GM19025 (cell line): Measurements from ENCODE around the gene MEAF6.
A peak's percentile ranks its signal among the peaks of the same experiment; 100 is the strongest.

Experiments
- ATAC-seq: cut with Tn5 transposase; IDR thresholded peaks from one replicate; pipeline ENCODE4 v1.9.1; 2021; ENCODE audit warnings: mild to moderate bottlenecking, low read depth, moderate library complexity; ENCODE audit not compliant: unreplicated experiment

The MEAF6 gene

GRCh38 chr1:37485902-37486679 is 28.5 kb downstream of the MEAF6 start:
- no peak for ATAC-seq

- ATAC-seq = no peak
These were observed 30.1 kb downstream of the MEAF6 start for GRCh38 chr1:37484325-37485051.

- ATAC-seq = no peak
These were observed 30.8 kb downstream of the MEAF6 start for GRCh38 chr1:37483785-37484184.

DNA sequence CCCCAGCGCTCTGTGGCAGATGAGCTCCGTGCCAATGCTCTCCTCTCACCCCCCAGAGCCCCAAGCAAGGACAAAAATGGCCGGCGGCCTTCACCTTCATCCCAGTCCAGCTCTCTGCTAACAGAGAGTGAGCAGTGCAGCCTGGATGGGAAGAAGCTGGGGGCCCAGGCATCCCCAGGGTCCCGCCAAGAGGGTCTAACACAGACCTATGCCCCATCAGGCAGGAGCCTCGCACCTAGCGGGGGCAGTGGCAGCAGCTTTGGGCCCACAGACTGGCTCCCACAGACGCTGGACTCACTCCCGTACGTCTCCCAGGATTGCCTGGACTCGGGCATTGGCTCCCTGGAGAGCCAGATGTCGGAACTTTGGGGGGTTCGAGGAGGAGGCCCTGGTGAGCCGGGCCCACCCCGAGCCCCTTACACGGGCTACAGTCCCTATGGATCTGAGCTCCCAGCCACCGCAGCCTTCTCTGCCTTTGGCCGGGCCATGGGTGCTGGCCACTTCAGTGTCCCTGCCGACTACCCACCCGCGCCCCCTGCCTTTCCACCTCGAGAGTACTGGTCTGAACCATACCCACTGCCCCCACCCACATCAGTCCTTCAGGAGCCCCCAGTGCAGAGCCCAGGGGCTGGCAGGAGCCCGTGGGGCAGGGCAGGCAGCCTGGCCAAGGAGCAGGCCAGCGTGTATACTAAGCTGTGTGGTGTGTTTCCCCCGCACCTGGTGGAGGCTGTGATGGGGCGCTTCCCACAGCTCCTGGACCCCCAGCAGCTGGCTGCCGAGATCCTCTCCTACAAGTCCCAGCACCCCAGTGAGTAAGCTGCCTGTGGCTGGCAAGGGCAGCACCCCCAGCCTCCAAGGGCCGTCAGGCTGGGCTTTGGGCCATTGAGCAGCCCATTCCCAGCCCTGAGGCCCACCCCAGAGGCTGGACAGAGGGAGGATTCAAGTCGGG is 31.5 kb downstream of the MEAF6 start:
- ATAC-seq = no peak

- no peak for ATAC-seq
These were observed 32.4 kb downstream of the MEAF6 start for GRCh38 chr1:37482004-37482785.

DNA sequence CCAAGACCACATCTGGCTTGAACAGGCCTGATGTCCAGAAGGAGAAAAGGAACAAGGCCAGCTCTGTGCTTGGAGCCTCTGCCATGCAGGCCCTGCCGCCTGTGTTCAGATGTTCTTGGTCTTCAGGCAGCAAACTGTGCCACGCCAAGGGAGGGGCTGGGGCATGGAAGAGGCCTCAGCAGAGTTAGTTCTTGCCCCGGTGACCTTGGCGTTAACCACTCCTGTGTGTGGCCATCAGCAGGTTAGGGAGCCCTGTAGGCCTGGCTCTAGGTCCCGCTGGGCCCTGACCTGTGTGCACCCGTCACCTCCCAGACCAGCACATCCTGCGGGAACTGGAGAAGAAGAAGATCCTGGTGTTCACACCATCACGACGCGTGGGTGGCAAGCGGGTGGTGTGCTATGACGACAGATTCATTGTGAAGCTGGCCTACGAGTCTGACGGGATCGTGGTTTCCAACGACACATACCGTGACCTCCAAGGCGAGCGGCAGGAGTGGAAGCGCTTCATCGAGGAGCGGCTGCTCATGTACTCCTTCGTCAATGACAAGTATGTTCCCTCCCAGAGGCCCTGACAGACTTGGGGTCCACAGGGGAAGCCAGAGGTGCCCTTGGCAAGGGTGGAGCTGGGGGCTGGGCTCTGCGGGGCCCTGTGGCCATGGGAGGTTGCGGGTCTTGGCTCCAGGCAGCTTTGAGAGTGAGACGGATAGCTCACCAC is 33.1 kb downstream of the MEAF6 start:
- no peak for ATAC-seq

- no peak for ATAC-seq
These were observed 33.8 kb downstream of the MEAF6 start for GRCh38 chr1:37480581-37481288.

DNA sequence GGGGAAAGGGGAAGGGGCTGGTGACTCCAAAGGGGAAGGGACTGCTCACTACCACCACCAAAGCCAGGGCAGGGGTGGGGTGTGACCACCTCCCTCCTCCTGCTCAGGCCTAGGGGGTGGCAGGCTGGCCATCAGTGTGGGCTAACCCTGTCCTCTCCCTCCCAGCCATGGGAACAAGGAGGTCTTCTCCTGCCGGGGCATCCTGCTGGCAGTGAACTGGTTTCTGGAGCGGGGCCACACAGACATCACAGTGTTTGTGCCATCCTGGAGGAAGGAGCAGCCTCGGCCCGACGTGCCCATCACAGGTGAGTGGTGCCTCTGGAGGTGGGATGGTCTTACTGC is 34.5 kb downstream of the MEAF6 start:
- ATAC-seq = no peak

- peak; percentile 35 for ATAC-seq
These were observed 35.1 kb downstream of the MEAF6 start for GRCh38 chr1:37479255-37480124.

- ATAC-seq = no peak
These were observed 35.7 kb downstream of the MEAF6 start for GRCh38 chr1:37478890-37479254.

DNA sequence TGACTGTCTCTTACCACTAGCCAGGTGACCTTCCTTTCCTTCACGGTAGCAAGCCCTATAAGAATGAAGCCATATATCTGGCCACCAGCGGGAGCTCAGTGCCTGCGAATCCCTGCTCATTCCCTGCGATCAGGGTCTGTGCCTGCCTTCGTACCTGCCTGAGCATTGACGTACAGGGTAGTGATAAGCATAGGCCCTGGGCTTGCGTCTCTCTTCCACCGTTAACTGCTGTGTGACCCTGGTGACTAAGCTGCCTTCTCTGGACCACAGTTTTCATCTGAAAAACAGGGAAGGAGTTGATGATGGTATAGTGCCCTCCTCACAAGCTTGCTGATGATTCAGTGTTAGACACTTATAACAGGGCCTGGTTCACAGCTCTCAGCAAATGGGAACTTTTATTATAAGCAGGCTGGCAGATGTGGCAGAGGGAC is 36.1 kb downstream of the MEAF6 start:
- ATAC-seq = no peak

DNA sequence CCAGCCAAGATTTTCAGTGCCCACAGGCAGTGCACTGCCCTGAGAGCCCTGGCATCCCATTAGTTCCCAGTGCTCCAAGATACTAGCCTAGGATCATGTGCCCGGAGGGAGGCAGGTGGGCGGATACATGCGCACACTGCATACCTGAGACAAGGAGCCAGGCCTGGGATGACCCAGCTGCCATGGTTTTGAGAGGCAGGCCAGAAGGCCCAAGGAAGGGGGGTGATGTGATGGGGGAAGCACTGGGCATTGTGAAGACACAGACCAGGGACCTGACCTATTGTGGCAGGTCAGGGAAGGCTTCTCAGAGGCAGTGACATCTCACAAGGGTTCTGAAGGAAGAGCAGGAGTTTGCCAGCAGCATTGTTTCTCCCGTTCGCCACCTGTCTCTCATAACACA is 36.6 kb downstream of the MEAF6 start:
- no peak for ATAC-seq

- ATAC-seq = peak; percentile 33
These were observed 37.2 kb downstream of the MEAF6 start for GRCh38 chr1:37477198-37477931.

- no peak for ATAC-seq
These were observed 37.9 kb downstream of the MEAF6 start for GRCh38 chr1:37476460-37477197.

- no peak for ATAC-seq
These were observed 38.5 kb downstream of the MEAF6 start for GRCh38 chr1:37476087-37476452.

- ATAC-seq = no peak
These were observed 39.0 kb downstream of the MEAF6 start for GRCh38 chr1:37475380-37476086.
